ENCODE measurements around the gene TYW3. TPM values are rescaled to one million over a fixed set of nuclear protein-coding genes. Genes with fewer than 3 reads are reported as not detected.

Gene TYW3
- total RNA-seq (2022; extraction: Qiagen RNA extraction), result 15.7 to 18.0 TPM (median 16.9 TPM) in 5 replicates

GRCh38 chr1:74732960-74733603 lies at the start of gene TYW3, which contains the start of gene CRYZ:
Gene TYW3 (plus strand): TSS chr1:74733152. CDS start chr1:74733245, 93 bp downstream.
Gene CRYZ (minus strand): TSS chr1:74733050. CDS start chr1:74724821, 8,229 bp downstream.

Other genes with a start within 250 kb of the TYW3 start
- not detected in 5 replicates for gene LRRC53, start 220.5 kb upstream of the TYW3 start, total RNA-seq (2022; extraction: Qiagen RNA extraction)
- not detected in 5 replicates for gene ERICH3, start 59.4 kb upstream of the TYW3 start, total RNA-seq (2022; extraction: Qiagen RNA extraction)
- 73.4 to 87.8 TPM (median 83.5 TPM) in 5 replicates for gene CRYZ, start 102 bp upstream of the TYW3 start, total RNA-seq (2022; extraction: Qiagen RNA extraction)

Data from A549 treated with Hydrocortisone at 1 μM for 4 hours (cell line).